H1 (cell line): ENCODE measurements around the gene SPIRE1. TPM values are rescaled to one million over a fixed set of nuclear protein-coding genes. Genes with fewer than 3 reads are reported as not detected.

Experiments used
- CBX5 ChIP-seq: fragments of 300-800, 300-1000 bp; sonication (generic); IDR thresholded peaks from 2 replicates; pipeline ENCODE4 v1.7.1; 2016; ENCODE audit warnings: antibody characterized with exemption, low read length, low read depth
- CBX8 ChIP-seq: fragments of 300-800, 300-1000 bp; sonication (generic); IDR thresholded peaks from 2 replicates; pipeline ENCODE4 v1.7.1; 2016; ENCODE audit warnings: low read depth, low read length, borderline replicate concordance
- EZH2 ChIP-seq: fragments of 200-600 bp; sonication (generic); IDR thresholded peaks from 2 replicates; pipeline ENCODE4 v1.7.1; 2012; ENCODE audit warnings: low read depth, mild to moderate bottlenecking, moderate library complexity, low read length, inconsistent platforms; ENCODE audit not compliant: severe bottlenecking
- PHF8 ChIP-seq: fragments of 200-600 bp; sonication (generic); conservative IDR thresholded peaks from 2 replicates; pipeline ENCODE4 v1.7.1; 2012; ENCODE audit warnings: low read depth, mild to moderate bottlenecking, inconsistent platforms, low read length, moderate library complexity
- SAP30 ChIP-seq: fragments of 300-600 bp; sonication (generic); IDR thresholded peaks from 2 replicates; pipeline ENCODE4 v1.7.1; 2012; ENCODE audit warnings: low read length, moderate library complexity, mild to moderate bottlenecking, inconsistent platforms; ENCODE audit not compliant: insufficient read depth, insufficient replicate concordance
- TBP ChIP-seq: IDR thresholded peaks from 2 replicates; pipeline ENCODE4 v1.6.1; 2011; ENCODE audit warnings: low read depth, low read length, improper control_type of control experiment
- TEAD4 ChIP-seq: IDR thresholded peaks from 2 replicates; pipeline ENCODE4 v1.6.1; 2012; ENCODE audit warnings: low read depth, low read length, inconsistent platforms, mixed read lengths
- polyA plus RNA-seq, 7 experiments: library from polyadenylated mRNA; depleted of rRNA in 3 of 7; stranded (reverse) in 5 of 7; unstranded in 2 of 7; fragments of >200 nt in 5 of 7; fragments of 200-250 nt in 2 of 7; gene quantifications; 1 replicate in 5 of 7; 2 replicates in 1 of 7; 4 replicates in 1 of 7; pipeline versions ENCODE4 v1.2.1 to v1.2.3, GENCODE V29; 2011 to 2013; ENCODE audit warnings: missing spikeins in 2 of 7, mixed read lengths in 2 of 7
- total RNA-seq: library from RNA; stranded (reverse); fragmentation: NEBNext Ultra II Directional; extraction: Animal tissue kit (Norgen Biotek cat#: 25700); gene quantifications from 2 replicates; pipeline ENCODE4 v1.2.1, GENCODE V29; 2021
- TF ChIP-seq, protein P1 (sequence below): IDR thresholded peaks from 2 replicates; pipeline ENCODE4 v1.6.1; 2011; ENCODE audit warnings: low read length, improper control_type of control experiment

SPIRE1 gene
- total and polyA plus RNA-seq, 2 of the 8 experiments (the other 6 are each of a cell fraction or from before 2014, with no cell fraction given): 6.0 to 21.5 TPM

DNA sequence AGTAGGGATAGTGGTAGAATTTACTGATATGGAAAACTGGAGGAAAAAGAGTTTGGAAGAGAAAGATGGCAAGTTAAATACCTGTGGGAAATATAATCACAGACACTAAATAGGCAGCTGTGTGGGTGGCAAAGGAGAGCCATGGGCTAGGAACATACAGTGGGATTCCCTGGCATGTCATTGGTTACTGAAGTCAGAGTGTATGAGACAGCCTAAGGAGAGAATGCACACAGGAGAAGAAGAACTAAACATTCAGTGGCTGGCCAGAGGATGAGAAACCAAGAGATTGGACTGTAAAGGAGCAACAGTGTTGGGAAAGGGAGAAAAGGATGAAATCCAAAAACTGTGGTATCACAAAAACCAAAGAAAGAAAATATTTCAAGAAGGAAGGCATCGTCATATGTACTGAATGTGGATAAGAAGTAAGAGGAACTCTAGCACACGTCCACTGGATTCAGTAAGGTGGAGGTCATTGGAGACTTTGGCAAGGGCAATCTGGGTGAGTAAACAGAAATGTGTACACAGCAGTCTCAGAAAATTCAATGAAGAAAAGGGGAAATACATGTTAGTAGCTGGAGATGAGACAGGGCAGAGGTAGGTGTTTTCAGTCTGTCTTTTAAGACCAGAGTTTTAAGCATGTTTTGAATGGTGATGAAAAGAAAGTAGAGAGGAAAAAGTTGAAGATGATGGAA is 83.3 kb downstream of the SPIRE1 start (continued):
- TF ChIP-seq CBX8 (no peak), TEAD4 (no peak), CBX5 (no peak), PHF8 (no peak), SAP30 (no peak), EZH2 (no peak), TBP (no peak)
- TF ChIP-seq, protein P1, sequence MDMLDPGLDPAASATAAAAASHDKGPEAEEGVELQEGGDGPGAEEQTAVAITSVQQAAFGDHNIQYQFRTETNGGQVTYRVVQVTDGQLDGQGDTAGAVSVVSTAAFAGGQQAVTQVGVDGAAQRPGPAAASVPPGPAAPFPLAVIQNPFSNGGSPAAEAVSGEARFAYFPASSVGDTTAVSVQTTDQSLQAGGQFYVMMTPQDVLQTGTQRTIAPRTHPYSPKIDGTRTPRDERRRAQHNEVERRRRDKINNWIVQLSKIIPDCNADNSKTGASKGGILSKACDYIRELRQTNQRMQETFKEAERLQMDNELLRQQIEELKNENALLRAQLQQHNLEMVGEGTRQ: no peak
